CD4-positive, alpha-beta T cell treated with Interleukin-1 beta for 1 hour (primary cell): ENCODE measurements around the gene TCF3.
A peak's percentile ranks its signal among the peaks of the same experiment; 100 is the strongest.

ENCODE experiments used
- DNase-seq, 2 donors: peaks; one replicate each; pipeline ENCODE4 v3.0.0-alpha.2; 2020 to 2022

TCF3 gene

DNA sequence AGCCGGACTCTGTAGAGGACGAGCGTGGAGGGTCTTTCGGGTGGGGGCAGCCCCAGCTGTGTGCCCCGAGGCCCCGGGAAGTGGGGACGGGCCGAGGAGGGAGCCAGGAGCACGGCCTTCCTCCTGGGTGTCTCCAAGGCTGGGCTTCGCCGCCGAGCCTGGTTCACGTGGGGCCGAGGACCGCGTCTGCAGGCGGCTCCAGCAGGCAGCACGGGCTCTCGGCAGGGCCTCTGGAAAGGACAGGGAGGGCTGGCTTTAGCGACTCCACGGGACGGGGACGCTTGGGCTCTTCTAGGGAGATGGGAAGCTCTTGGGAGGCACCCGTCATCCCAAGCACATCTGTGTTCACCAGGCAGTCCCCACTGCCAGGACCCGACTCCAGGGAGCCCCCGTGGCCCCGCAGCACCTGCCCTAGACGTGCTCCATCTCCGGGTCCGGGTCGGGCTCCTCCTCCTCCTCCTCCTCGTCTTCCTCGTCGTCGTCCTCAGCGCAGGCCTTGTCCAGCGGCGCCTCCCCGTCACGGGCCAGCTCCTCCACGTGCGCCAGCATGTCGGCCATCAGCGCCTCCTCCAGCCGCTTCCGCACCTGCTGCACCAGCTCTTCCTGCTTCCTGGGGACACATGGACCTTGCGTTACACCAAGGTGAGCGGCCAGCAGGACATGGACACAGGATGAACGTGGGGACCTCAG lies 74.3 kb downstream of the TCF3 start:
- no peak for DNase-seq

DNA sequence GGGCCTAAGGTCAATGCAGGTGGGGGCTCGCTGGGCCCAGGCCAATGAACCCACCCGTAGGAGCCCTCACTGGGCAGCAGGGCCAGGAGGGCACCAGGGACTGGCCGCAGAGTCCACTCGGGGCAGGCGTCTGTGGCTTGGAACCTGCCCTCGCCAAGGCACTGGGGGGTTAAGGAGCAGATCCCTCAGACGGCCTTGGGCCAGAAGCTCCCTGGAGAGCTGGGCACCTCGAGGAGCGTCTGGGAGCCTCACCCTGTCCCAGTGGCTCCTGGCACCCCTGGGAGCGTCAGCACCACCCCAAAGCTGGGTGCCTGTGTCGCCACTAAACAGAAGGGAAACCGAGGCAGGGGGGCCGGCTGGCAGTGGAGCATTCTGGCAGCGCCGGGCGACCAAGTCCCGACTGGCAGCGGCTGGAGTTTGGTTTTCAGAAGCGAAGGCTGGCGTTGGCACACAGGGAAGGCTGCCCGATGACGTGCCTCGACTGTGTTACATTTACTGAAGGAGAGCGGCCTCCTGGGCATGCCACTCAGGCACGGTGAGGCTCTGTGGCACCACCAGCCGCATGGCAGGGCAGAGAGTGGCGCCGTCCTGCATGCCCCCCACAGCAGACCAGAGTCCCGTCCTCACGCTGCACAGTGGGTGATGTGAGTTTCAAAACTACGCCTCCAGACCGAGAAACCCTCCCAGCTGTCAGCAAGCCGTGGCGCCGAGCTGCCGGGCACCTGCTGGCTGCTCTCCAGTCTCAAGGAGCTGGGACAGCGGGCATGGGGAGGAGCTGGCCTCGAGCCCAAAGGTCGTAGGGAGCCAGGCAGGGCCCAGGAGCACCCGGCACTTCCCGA lies 75.1 kb downstream of the TCF3 start:
- no peak for DNase-seq

DNA sequence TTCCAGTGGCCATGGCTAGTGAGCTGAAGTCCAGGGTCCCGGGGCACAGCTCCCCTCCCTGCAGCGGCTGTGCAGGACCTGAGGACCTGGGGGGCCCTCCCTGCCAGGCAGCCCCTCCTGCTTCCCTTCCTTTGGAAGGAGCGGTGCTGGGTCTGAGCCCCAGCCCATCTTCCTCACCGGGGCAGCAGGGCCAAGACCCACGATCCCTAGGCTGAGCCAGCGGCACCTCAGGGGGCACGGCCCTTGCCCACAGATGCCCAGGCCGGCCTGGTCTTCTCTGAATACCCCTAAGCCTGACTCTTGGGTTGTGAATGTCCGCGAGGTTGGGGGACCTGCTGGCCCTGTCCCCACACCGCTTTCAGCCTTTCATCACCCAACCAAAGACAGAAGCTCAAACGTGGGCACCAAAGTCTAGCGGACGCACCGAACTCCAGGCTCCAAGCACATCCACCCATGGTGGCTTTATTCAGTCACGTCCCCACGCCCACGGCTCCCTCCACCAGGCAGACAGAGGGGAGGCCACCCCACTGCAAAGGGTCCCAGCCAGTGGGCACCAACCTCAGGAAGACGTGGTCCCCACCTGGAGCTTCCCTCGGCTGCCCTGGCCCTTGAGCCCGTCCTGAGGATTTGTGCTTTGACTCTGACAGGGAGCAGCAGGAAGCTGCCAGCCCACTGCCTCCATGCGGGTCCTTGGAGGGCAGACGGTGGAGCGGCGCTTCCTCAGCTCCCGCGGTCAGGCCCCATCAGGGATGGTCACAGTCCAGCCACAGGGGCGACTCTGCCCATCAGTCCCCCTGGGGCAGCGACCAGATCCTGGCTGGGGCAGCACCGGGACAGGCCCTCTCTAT lies 75.9 kb downstream of the TCF3 start:
- no peak for DNase-seq

DNA sequence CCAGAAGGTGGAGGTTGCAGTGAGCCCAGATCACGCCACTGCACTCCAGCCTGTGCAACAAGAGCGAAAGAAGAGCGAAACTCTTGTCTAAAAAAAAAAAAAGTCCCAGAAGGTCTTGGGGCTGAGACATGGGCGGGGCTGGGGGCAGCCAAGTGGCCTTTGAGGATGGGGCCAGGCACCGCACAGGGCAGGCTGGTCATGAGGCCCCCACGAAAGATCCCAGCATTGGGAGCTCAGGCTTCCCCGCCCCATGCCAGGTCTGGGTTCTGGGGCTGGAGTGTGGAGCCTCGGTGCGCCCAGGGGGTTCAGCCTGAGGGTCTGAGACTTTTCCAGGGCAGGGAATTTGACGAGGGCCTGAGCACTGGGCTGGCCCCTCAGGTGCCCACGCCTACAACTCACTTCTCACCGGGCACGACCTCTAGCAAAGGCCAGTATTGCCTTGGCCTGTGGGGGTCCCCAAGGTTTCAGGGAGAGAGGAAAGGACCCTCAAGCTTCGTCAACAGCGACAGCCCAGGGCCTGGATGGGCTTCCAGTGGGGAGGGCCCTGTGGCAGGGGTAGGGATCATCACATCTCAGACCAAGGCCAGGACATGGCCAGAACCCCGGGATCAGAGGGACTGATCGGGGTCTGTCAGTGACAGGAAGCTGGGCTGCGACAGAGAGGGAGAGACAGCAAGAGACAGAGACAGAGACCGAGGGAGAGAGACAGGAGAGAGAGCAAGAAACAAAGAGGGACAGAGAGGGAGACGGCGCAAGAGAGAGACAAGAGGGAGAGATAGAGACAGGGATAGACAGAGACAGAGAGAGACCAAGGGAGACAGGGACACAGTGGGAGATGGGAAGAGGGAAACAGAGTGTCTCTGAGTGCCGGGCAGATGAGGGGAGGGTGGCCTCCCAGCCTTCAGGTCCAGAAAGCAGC lies 76.8 kb downstream of the TCF3 start:
- no peak for DNase-seq

DNA sequence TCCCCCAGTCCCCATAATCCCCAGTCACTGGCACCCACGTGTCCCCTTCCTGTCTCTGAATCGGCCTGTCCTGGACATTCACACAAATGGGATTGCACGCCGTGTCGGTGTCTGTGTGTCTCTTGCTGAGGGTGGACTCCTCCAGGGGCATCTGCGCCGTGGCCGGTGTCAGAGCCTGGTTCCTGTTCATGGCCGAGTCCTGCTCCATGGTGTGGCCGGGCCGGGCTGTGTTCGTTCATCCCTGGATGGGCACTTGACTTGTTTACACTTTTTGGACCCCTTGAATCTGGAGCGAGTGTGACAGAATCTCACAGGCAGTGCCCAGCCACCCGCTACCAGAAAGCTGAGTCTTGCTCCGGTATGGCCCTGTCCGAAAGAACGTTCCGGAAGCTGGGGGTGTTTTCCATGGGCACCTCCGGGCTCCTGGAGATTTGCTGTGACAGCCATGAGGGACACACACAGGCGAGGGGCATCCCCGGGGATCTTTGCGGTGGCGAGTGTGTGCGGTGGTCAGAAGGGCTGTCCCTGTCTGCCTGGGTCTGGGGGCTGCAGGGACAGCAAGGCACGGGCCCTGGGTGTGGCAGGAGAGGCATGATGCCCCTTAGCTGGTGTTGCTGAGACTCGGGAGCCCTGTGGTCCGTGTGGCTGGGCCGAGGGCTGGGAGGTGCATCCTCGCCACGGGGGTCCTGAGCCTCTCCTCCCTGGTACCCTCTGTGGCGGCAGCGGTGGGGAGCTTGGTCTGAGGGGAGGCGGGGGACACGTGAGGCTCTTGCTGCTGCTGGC lies 77.9 kb downstream of the TCF3 start:
- no peak for DNase-seq

DNA sequence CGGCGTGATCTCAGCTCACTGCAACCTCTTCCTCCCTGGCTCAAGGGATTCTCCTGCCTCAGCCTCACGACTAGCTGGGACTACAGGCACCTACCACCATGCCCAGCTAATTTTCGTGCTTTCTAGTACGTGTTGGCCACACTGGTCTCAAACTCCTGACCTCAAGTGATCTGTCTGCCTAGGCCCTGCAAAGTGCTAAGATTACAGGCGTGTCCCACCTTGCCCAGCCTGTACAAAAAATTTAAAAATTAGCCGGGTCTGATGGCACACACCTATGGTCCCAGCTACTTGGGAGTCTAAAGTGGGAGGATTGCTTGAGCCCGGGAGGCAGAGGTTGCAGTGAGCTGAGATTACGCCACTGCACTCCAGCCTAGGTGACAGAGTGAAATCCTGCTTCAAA lies 79.6 kb downstream of the TCF3 start:
- DNase-seq: no peak

DNA sequence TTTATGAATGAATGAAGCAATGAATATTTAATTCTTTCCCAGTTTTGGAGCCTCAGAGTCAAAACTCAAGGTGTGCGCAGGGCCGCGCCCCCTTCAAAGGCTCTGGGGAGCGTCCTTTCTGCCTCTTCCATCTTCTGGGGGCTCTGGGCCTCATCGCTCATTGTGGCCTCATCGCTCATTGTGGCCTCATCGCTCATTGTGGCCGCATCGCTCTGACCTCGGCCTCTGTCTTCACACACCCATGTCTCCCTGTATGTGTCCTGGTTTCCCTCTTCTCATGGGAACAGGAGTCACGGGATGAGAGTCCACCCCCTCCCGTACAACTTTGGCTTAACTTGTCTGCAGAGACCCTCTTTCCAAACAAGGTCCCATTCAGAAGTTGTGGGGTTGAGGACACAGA lies 81.1 kb downstream of the TCF3 start:
- DNase-seq: no peak

DNA sequence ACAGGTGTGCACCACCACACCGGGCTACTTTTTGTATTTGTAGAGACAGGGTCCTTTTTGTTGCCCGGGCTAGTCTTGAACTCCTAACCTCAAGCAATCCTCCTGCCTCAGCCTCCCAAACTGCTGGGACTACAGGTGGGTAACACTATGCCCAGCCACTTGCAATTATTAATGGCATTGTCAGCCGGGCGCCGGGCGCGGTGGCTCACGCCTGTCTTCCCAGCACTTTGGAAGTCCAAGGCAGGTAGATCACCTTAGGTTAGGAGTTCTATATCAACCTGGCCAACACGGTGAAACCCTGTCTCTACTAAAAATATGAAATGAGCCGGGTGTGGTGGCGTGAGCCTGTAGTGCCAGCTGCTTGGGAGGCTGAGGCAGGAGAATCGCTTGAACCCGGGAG lies 81.6 kb downstream of the TCF3 start:
- DNase-seq: no peak

DNA sequence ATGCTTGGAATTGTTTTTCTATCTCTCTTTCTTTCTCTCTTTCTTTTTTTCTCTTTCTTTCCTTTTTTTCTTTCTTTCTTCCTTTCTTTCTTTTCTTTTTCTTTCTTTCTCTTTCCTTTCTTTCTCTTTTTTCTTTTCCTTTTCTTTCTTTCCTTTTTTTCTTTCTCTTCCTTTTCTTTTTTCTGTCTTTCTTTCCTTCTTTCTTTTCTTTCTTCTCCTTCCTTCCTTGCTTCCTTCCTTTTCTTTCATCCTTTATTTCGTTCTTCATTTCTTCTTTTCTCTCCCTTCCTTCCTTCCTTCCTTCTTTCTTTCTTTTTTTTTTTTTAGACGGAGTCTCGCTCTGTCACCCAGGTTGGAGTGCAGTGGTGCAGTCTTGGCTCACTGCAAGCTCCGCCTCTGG lies 82.4 kb downstream of the TCF3 start:
- DNase-seq: no peak

DNA sequence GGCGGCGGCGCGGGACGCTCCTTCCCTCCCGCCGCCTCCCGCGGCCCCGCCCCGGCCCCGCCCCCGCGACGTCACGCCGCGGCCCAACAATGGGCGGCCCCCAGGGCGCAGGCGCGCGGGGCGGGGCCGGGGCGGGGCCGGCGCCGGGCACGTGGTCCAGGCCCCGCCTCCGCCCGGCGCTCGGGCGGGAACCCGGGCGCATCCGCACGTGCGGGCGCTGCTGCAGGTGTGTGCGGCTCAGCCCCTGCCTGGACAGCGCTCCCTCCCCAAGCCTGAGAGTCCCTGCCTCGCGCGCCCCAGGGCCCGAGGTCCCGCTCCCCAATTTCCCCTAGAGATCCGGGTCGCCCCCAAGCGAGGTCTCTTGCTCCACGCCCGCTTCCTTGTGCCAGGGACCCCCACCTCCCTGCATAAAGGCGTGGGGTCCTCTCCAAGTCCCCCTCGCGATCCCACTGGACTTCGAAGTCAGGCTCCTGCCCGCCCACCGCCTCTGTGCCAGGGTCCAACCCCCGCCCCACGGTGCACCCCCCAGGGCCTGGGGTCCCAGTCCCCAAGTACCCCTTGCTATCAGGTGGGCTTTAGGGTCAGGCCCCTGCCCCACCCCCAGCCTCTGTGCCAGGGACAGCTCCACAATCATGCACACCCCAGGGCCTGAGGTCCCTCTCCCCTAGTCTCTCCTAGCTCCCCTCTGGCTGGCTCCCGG lies 83.9 kb downstream of the TCF3 start, which contains the start of gene MEX3D:
Gene MEX3D (minus strand): TSS at position 6 of the 700 bp plus-strand sequence. CDS start 267 bp downstream, outside the sequence.
- peak; percentile 84 to 85 for DNase-seq

DNA sequence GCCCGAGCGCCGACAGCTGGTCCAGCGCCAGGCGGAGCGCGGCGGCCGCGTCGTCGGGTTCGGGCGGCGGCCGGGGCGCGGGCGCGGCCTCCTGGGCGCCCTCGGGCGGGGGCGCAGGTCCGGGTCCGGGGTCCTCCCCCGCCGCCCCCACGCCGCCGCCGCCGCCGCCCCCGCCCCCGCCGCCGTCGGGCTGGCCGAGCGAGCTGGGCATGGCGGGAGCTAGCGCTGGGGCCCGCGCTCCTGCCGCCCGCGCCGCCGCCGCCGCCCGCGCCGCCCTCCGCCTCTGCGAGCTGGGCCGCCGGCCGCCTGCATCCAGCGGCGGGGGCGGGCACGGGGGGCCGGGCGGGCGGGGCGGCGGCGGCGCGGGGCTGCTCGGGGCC lies 84.6 kb downstream of the TCF3 start:
- no peak for DNase-seq

DNA sequence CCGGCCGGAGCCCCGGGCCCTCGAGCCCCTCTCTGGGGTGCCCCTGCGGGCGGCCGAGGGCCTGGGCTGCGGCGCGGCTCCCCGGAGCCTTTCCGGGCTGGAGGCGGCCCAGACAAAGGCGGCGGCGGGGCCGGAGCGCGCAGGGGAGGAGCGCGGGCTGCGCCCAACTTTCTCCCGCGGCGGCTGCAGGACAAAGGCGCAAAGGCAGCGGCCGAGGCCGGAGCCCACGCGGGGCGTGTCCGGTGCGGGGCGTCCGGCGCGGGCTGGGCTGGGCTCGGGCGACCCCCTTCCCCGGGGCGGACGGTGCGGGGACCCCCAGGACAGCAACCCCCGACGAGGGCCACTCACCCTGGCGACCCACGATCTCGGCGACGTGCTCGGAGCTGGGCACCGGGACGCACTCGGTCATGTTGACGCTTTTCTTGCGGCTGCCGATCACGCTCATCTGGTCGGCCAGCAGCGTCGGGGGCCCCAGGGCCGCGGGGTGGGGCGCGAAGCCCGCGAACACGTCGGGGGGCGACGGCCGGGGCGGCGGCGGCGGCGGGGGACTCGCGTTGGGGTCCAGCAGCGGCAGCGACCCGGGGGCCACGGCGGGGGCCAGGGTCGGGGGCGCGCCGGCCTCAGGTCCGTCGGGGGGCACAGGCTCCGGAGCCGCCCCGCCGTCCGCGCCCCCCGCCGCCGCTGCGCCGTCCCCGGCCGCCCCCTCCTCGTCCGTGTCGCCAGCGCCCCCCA lies 85.1 kb downstream of the TCF3 start:
- DNase-seq: no peak

DNA sequence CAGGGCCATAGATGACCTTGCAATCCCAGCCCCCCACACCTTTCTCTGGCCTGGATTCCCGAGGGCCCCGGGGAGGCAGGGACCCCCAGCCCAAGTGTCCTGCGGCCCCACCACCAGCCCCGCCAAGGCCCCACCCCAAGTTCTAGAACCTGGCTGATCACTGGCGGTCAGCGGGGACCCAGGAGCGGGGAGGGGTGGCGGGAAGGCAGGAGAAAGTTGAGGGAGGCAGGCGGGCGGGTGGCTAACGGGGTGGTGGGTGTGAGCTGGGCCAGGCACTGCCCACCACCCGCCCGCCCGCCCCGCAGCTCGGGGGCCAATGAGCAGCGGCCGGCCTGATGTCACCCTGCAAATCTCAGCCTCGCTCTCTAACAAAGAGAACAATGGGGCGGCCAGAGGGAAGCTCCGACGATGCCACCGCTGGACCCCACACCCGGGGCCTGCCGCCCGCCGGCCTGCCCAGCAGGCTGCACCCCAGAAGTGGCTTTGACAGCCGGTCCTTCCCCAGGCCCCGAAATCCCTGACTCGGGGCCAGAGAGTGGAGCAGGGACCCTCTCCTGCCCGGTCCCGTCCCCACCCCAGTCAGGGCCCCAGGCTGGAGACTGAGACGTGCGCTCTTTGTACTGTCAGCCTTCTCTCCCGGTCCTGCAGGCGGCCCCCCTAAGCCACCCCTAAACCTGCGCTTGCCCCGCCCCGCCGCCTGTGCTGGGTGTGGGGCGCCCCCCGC lies 85.9 kb downstream of the TCF3 start:
- no peak for DNase-seq

DNA sequence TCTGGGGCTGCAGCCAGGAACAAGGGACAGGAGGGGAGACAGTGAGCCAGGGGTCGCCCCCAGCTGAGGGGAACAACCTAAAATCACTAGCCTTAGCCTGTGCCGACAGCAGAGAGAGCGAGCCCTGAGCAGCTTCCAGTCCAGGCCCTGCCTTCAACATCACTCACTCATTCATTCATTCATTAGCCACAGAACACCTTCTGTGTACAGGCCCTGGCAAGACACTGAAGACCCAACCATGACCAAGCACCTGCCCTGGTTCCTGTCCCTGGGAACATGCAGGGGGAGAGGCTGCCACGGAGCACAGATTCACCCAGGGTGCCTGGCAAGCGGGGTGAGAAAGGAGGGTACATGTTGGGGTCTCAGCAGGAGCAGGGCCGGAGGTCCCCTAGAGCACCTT lies 89.2 kb downstream of the TCF3 start:
- DNase-seq: no peak

DNA sequence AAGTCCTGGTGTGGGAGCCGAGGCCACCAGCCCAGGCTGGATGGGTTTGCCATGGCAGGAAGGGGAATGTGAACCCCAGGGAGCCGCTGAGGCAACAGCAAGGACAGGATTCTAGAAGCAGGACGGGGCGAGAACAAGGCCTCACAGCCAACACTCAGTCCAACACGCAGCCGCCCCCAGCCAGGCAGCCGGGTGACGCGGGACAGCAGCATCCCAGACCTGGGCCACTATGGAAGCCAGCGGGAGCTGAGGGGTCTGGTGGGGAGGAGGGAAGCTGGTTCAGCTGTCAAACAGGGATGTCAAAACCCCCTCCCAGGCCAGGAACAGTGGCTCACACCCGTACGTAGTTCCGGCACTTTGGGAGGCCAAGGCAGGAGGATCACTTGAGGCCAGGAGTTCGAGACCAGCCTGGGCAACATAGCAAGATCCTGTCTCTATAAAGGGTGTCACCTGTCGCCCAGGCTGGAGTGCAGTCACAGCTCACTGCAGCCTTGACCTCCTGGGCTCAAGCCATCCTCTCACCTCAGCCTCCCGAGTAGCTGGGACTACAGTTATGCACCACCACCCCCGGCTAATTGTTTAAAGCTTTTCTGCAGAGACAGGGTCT lies 91.1 kb downstream of the TCF3 start:
- no peak for DNase-seq

DNA sequence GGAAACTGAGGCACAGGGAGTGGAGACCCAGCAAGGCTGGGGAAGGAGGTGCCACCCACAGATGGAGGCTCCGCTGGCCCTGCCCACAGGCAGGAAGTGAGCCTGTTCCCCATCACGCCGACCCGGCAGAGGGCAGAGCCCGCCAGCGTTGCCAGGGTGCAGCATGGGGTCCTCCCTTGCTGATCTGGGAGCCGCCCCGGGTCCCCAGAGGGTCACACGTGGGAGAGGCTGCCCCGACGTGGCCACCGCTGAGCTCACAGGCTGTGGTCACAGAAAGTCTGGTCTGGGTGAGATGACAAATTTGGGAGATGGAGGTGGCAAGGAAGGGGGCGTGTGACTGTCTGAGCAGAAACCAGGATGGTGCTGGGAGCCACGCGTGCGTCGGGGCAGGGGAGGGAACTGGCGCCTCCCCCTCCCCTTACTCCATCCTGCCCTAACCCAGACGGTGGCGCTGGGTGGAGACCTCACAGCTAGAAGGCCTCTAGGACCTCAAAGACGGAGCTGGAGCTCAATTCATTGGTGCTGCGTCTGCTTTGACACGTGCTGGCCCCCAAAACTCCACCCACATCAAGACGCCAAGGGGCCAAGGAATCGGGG lies 92.0 kb downstream of the TCF3 start:
- no peak for DNase-seq
